ENCODE measurements around the gene STAC. TPM values are rescaled to one million over a fixed set of nuclear protein-coding genes. Genes with fewer than 3 reads are reported as not detected.
"Not testable (repeated sequence)": the region's sequence is repeated elsewhere in the genome, so short reads cannot be mapped to it uniquely, and the experiment has no call there.

Gene STAC
- total and polyA plus RNA-seq, 10 of the 15 experiments (the other 5 are each of a cell fraction or from before 2014, with no cell fraction given): 0.07 TPM; not detected in 9

- Histone ChIP-seq H2AFZ (ENCODE audit: control insufficient read depth, low read depth, low read length) (no peak overlapping the region), H3K27me3 (replicated peaks in 1 of 2; ENCODE audit: control insufficient read depth in 2 of 2, insufficient read depth in 2 of 2, low read length in 1 of 2) (no peaks in the 10 kb centered on the region), H3K4me2 (ENCODE audit: control insufficient read depth, insufficient read depth) (no peak overlapping the region), H3K4me1 (ENCODE audit: control insufficient read depth, insufficient read depth, low read length) (no peaks in the 10 kb centered on the region), H3K36me3 (ENCODE audit: control insufficient read depth in 2 of 2, insufficient read depth in 2 of 2, low read length in 1 of 2) (no peaks in the 10 kb centered on the region), H3K9ac (ENCODE audit: control insufficient read depth, insufficient read depth, low read length) (no peak overlapping the region), H3K27ac (ENCODE audit: control insufficient read depth, insufficient read depth) (no peak overlapping the region), H3K9me3 (replicated peaks; ENCODE audit: control insufficient read depth, insufficient read depth, low read length) (no peaks in the 10 kb centered on the region), H4K20me1 (ENCODE audit: control insufficient read depth, insufficient read depth) (no peaks in the 10 kb centered on the region), H3K4me3 (no peak overlapping the region), H3K79me2 (ENCODE audit: control insufficient read depth, insufficient read depth, low read length) (no peaks in the 10 kb centered on the region)
- in situ Hi-C loops (cut with MboI) (no loop called here), intact Hi-C loops (cut with micrococcal nuclease; ENCODE audit: unreplicated experiment) (no loop called here)
- ChIA-PET POLR2A (no interaction called here), CTCF (no interaction called here), RAD21 (ENCODE audit: unreplicated experiment) (no interaction called here), SMC1A (ENCODE audit: uncharacterized antibody, unreplicated experiment) (no interaction called here)
- ATAC-seq: no peak
- TF ChIP-seq CBX5 (IDR thresholded peaks at IDR 0.05; ENCODE audit: low read depth) (no peak), ZNF622 (IDR thresholded peaks at IDR 0.05) (no peak), CHD1 (IDR thresholded peaks at IDR 0.05; ENCODE audit: low read depth, low read length) (no peak), FOXK2 (IDR thresholded peaks at IDR 0.05) (no peak), IRF3 (IDR thresholded peaks at IDR 0.05) (no peak), SREBF1 (IDR thresholded peaks at IDR 0.05; ENCODE audit: low read length) (no peak)
- FAIRE-seq: no peak
- BruUV-seq (replicated peaks): no TSS peak
- WGBS (ENCODE audit: insufficient coverage, insufficient replicate concordance, low lambda C conversion rate, missing lambda C conversion rate): 0% methylated on average over 1 of the region's 1 CpG
- no peak for DNase-seq (ENCODE audit: low read depth, low spot score)
Observed at GRCh38 chr3:36461597-36461996, 81.3 kb downstream of the STAC start.

GRCh38 chr3:36472045-36472444 lies 91.7 kb downstream of the STAC start:
- in situ Hi-C loops (cut with MboI); H3K9me3 ChIP-seq (replicated peaks; ENCODE audit: control insufficient read depth, insufficient read depth, low read length); H3K27ac ChIP-seq (ENCODE audit: control insufficient read depth, insufficient read depth); H3K4me2 ChIP-seq (ENCODE audit: control insufficient read depth, insufficient read depth); H3K9ac ChIP-seq (ENCODE audit: control insufficient read depth, insufficient read depth, low read length); H3K4me1 ChIP-seq (ENCODE audit: control insufficient read depth, insufficient read depth, low read length); CTCF ChIA-PET; POLR2A ChIA-PET; ATAC-seq; H3K27me3 ChIP-seq (replicated peaks in 1 of 2; ENCODE audit: control insufficient read depth in 2 of 2, insufficient read depth in 2 of 2, low read length in 1 of 2); intact Hi-C loops (cut with micrococcal nuclease; ENCODE audit: unreplicated experiment); SMC1A ChIA-PET (ENCODE audit: uncharacterized antibody, unreplicated experiment); H4K20me1 ChIP-seq (ENCODE audit: control insufficient read depth, insufficient read depth); FAIRE-seq; RAD21 ChIA-PET (ENCODE audit: unreplicated experiment); H3K36me3 ChIP-seq (ENCODE audit: control insufficient read depth in 2 of 2, insufficient read depth in 2 of 2, low read length in 1 of 2); H3K79me2 ChIP-seq (ENCODE audit: control insufficient read depth, insufficient read depth, low read length); H3K4me3 ChIP-seq; BruUV-seq (replicated peaks); DNase-seq (ENCODE audit: low read depth, low spot score); H2AFZ ChIP-seq (ENCODE audit: control insufficient read depth, low read depth, low read length): not testable (repeated sequence)
- WGBS (ENCODE audit: insufficient coverage, insufficient replicate concordance, low lambda C conversion rate, missing lambda C conversion rate): 19% methylated on average over 6 of the region's 6 CpGs
